Measurements from ENCODE around the gene PCSK9.

The PCSK9 gene

DNA sequence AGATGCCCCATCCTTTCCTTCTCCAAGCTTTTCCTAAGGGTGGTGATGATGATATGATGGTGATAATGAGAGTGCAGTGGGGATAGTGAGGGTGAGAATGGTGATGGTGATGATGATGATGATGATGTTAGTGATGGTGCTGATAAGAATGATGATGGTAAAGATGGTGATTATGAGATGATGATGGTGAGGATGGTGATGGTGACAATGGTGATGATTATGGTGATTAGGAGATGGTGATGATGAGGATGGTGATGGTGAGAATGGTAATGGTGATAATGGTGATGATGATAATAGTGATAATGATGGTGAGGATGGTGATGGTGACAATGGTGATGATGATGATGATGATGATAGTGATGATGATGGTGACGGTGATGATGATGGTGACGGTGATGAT lies 36.7 kb upstream of the PCSK9 start:
- TF ChIP-seq CTCF (IDR thresholded peaks at IDR 0.05; ENCODE audit: low read depth, low read length): no peak
- Histone ChIP-seq H3K27ac (no peak overlapping the region), H3K9me3 (ENCODE audit: severe bottlenecking) (no peaks in the 10 kb centered on the region), H3K36me3 (no peaks in the 10 kb centered on the region), H3K27me3 (ENCODE audit: insufficient read depth, low read depth, severe bottlenecking) (peaks cover 3% of the 10 kb centered on the region), H3K4me3 (ENCODE audit: low read depth, low read length) (no peak overlapping the region)
- no peak for DNase-seq

- H3K27me3 ChIP-seq (ENCODE audit: insufficient read depth, low read depth, severe bottlenecking): peaks cover 3% of the 10 kb centered on the region
- no peak for TF ChIP-seq CTCF (IDR thresholded peaks at IDR 0.05; ENCODE audit: low read depth, low read length)
- no peak overlapping the region for H3K4me3 ChIP-seq (ENCODE audit: low read depth, low read length)
- no peaks in the 10 kb centered on the region for H3K9me3 ChIP-seq (ENCODE audit: severe bottlenecking)
- no peak for DNase-seq
- H3K36me3 ChIP-seq: no peaks in the 10 kb centered on the region
- no peak overlapping the region for H3K27ac ChIP-seq
These were observed 33.8 kb upstream of the PCSK9 start for GRCh38 chr1:55005351-55006140.

GRCh38 chr1:55006931-55007330 lies 32.4 kb upstream of the PCSK9 start:
- DNase-seq: no peak
- Histone ChIP-seq H3K4me3 (ENCODE audit: low read depth, low read length) (no peak overlapping the region), H3K27ac (no peak overlapping the region), H3K36me3 (no peaks in the 10 kb centered on the region), H3K9me3 (ENCODE audit: severe bottlenecking) (no peaks in the 10 kb centered on the region), H3K27me3 (ENCODE audit: insufficient read depth, low read depth, severe bottlenecking) (no peaks in the 10 kb centered on the region)
- no peak for TF ChIP-seq CTCF (IDR thresholded peaks at IDR 0.05; ENCODE audit: low read depth, low read length)

DNA sequence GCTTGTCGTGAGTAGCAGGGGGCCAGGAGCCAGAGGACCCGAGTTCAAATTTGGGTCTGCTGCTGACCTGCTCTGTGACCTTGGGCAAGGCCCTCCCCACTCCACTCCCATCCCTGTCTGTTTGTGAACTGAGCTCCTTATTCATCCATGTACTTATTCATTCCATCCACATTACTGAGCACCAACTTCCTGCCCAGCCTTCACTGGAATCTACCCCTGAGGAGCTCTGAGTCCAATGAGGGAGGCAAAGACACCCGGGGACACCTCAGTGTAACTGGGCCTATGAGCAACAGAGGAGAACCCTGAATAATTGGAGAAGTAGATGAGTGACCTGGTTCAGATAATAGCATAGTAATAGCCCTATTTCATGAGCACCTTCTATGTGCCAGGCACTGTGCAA lies 31.7 kb upstream of the PCSK9 start:
- no peak for TF ChIP-seq CTCF (IDR thresholded peaks at IDR 0.05; ENCODE audit: low read depth, low read length)
- H3K9me3 ChIP-seq (ENCODE audit: severe bottlenecking): no peaks in the 10 kb centered on the region
- DNase-seq: no peak
- H3K36me3 ChIP-seq: no peaks in the 10 kb centered on the region
- no peak overlapping the region for H3K4me3 ChIP-seq (ENCODE audit: low read depth, low read length)
- no peaks in the 10 kb centered on the region for H3K27me3 ChIP-seq (ENCODE audit: insufficient read depth, low read depth, severe bottlenecking)
- no peak overlapping the region for H3K27ac ChIP-seq

DNA sequence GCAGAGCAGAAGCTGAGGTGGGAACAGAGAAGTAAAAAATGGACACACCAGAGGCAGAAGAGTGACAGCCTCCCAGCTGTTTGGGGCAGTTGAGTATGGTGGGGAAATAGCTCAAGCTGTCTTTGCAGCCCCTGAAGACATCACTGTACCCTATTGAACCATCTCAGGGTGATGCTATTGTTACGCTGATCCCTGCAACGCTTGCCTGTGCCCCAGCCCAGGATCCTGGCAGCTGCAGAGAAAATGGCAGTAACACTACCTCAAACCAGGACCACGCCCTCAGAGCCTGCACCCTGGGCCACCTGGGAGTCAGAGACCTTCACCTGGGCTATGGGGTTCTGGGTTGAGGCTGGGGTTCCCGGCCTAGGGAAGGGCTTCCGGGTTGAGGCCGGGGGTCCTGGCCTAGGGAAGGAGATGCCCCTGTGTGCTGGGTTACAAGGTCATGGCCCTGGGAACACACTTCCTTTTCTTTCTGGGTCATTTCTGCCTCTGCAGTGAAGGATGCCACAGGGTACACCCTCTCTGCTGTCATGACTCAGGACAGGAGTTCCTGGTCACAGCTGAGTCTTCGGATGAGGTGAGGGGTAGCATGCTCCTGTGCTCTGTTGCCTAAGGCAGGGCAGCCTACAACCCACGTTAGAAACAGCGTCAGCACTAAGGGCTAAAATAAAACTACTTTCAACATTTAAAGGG lies 29.0 kb upstream of the PCSK9 start:
- Histone ChIP-seq H3K27me3 (ENCODE audit: insufficient read depth, low read depth, severe bottlenecking) (no peaks in the 10 kb centered on the region), H3K27ac (no peak overlapping the region), H3K4me3 (ENCODE audit: low read depth, low read length) (no peak overlapping the region), H3K36me3 (no peaks in the 10 kb centered on the region), H3K9me3 (ENCODE audit: severe bottlenecking) (no peaks in the 10 kb centered on the region)
- no peak for DNase-seq
- TF ChIP-seq CTCF (IDR thresholded peaks at IDR 0.05; ENCODE audit: low read depth, low read length): no peak

Measured in WERI-Rb-1 (cell line).